ENCODE results near the gene HRH3. TPM values are rescaled to one million over a fixed set of nuclear protein-coding genes. Genes with fewer than 3 reads are reported as not detected.

The HRH3 gene
- total and polyA plus RNA-seq, 2 donors (not counting 1 experiment from before 2014, with no cell fraction given): not detected

- DNase-seq: no peak
- 95% methylated on average over 5 of the region's 6 CpGs for WGBS (ENCODE audit: insufficient coverage)
- Histone ChIP-seq H3K4me2 (replicated peaks; ENCODE audit: low read depth, low read length, poor library complexity, severe bottlenecking) (no peak overlapping the region), H4K20me1 (ENCODE audit: control insufficient read depth, insufficient read depth, low read length, poor library complexity, severe bottlenecking) (peaks cover 94% of the 10 kb centered on the region), H3K36me3 (replicated peaks in 1 of 2; ENCODE audit: control extremely low read depth in 1 of 2, control insufficient read depth in 1 of 2, extremely low read depth in 1 of 2, insufficient read depth in 2 of 2, low read length in 1 of 2) (peaks cover 0 to 28% of the 10 kb centered on the region in 2 experiments), H3K27me3 (replicated peaks in 1 of 4; ENCODE audit: control extremely low read depth in 1 of 4, control insufficient read depth in 3 of 4, insufficient read depth in 4 of 4, low read length in 3 of 4) (no peaks in the 10 kb centered on the region), H3K79me2 (ENCODE audit: control insufficient read depth, insufficient read depth, low read length) (peaks cover 96% of the 10 kb centered on the region), H3K9ac (ENCODE audit: low read length) (no peak overlapping the region), H3K9me3 (ENCODE audit: control extremely low read depth in 1 of 3, control insufficient read depth in 2 of 3, insufficient read depth in 1 of 3, low read length in 2 of 3) (no peaks in the 10 kb centered on the region), H3K4me3 (ENCODE audit: control extremely low read depth in 1 of 5, extremely low read depth in 1 of 5, insufficient read depth in 1 of 5, low read depth in 2 of 5, low read length in 4 of 5) (no peak overlapping the region), H2AFZ (ENCODE audit: insufficient read depth, low read depth, low read length, poor library complexity, severe bottlenecking) (no peak overlapping the region), H3K27ac (ENCODE audit: low read length in 2 of 2) (no peak overlapping the region), H3K4me1 (ENCODE audit: control insufficient read depth in 2 of 2, insufficient read depth in 2 of 2, low read length in 2 of 2) (peaks cover 9 to 16% of the 10 kb centered on the region in 2 donors)
- ChIA-PET CTCF (no interaction called here), POLR2A (no interaction called here)
- TF ChIP-seq EZH2 (IDR thresholded peaks at IDR 0.05; ENCODE audit: borderline replicate concordance, insufficient read depth, low read depth, low read length, poor library complexity, severe bottlenecking): no peak
- no peak for TF ChIP-seq CTCF (IDR thresholded peaks at IDR 0.05)
- intact Hi-C loops (cut with micrococcal nuclease): no loop called here
- H3K4me3 Mint-ChIP-seq: no peak overlapping the region
- H3K27me3 Mint-ChIP-seq: no peaks in the 10 kb centered on the region
- no peaks in the 10 kb centered on the region for H3K9me3 Mint-ChIP-seq (ENCODE audit: insufficient read depth)
- peaks cover 22% of the 10 kb centered on the region for H3K4me1 Mint-ChIP-seq
- H3K27ac Mint-ChIP-seq: no peak overlapping the region
- ATAC-seq (ENCODE audit: low read depth): no peak
Measured at GRCh38 chr20:62253398-62253797, 33.3 kb upstream of the HRH3 start.

DNA sequence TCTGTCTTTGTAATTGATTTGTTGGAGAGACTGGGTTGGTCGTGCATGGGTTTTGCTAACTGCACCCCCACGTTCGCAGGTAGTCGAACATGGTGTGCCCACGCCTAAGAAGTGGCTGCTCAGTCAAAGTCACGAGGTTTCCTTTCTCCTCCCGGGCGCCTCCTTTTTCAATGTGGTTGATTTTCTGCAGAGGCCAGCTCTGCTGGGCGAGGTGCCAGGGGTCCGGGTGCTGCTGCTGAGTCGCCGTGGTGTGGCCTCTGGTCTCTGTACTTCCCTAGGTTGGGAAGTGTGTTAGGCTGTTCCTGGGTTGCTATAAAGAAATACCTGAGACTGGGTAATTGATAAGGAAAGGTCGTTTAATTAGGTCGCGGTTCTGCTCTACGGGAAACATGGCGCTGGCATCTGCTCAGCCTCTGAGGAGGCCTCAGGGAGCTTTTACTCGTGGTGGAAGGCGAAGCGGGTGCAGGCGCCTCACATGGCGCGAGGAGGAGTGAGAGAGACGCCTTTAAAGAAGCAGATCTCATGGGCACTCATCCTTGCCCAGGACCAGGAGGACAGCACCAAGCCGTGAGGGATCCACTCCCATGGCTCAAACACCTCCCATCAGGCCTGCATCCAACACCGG lies 32.4 kb upstream of the HRH3 start:
- 91% methylated on average over 24 of the region's 26 CpGs for WGBS (ENCODE audit: insufficient coverage)
- H3K27ac Mint-ChIP-seq: no peak overlapping the region
- CTCF ChIA-PET: no interaction called here

More for the DNA sequence above, 32.4 kb upstream of the HRH3 start:
- Histone ChIP-seq H3K9me3 (ENCODE audit: control extremely low read depth in 1 of 3, control insufficient read depth in 2 of 3, insufficient read depth in 1 of 3, low read length in 2 of 3) (no peaks in the 10 kb centered on the region), H3K79me2 (ENCODE audit: control insufficient read depth, insufficient read depth, low read length) (peaks cover 96% of the 10 kb centered on the region), H3K4me2 (replicated peaks; ENCODE audit: low read depth, low read length, poor library complexity, severe bottlenecking) (no peak overlapping the region), H3K9ac (ENCODE audit: low read length) (no peak overlapping the region), H4K20me1 (ENCODE audit: control insufficient read depth, insufficient read depth, low read length, poor library complexity, severe bottlenecking) (peaks cover 92% of the 10 kb centered on the region), H3K4me1 (ENCODE audit: control insufficient read depth in 2 of 2, insufficient read depth in 2 of 2, low read length in 2 of 2) (peaks cover 9 to 16% of the 10 kb centered on the region in 2 donors), H3K27ac (ENCODE audit: low read length in 2 of 2) (no peak overlapping the region), H3K36me3 (replicated peaks in 1 of 2; ENCODE audit: control extremely low read depth in 1 of 2, control insufficient read depth in 1 of 2, extremely low read depth in 1 of 2, insufficient read depth in 2 of 2, low read length in 1 of 2) (peaks cover 0 to 21% of the 10 kb centered on the region in 2 experiments), H2AFZ (ENCODE audit: insufficient read depth, low read depth, low read length, poor library complexity, severe bottlenecking) (no peak overlapping the region), H3K4me3 (ENCODE audit: control extremely low read depth in 1 of 5, extremely low read depth in 1 of 5, insufficient read depth in 1 of 5, low read depth in 2 of 5, low read length in 4 of 5) (no peak overlapping the region), H3K27me3 (replicated peaks in 1 of 4; ENCODE audit: control extremely low read depth in 1 of 4, control insufficient read depth in 3 of 4, insufficient read depth in 4 of 4, low read length in 3 of 4) (no peaks in the 10 kb centered on the region)
- Mint-ChIP-seq H3K4me1 (peaks cover 24% of the 10 kb centered on the region), H3K27me3 (no peaks in the 10 kb centered on the region), H3K4me3 (no peak overlapping the region), H3K9me3 (ENCODE audit: insufficient read depth) (no peaks in the 10 kb centered on the region)
- intact Hi-C loops (cut with micrococcal nuclease): no loop called here
- POLR2A ChIA-PET: interaction anchor here (0.5 kb wide), 1 partner anchor 1000 kb away, joined by 3 read pairs; no protein-coding TSS in a partner anchor
- DNase-seq (no peak), ATAC-seq (ENCODE audit: low read depth) (no peak)
- no peak for TF ChIP-seq EZH2 (IDR thresholded peaks at IDR 0.05; ENCODE audit: borderline replicate concordance, insufficient read depth, low read depth, low read length, poor library complexity, severe bottlenecking)
- TF ChIP-seq CTCF (IDR thresholded peaks at IDR 0.05): no peak

Measured in B cell (primary cell).